OCI-M1 (cell line): ENCODE results near the gene CFAP73.
"Not testable (repeated sequence)": the region's sequence is repeated elsewhere in the genome, so short reads cannot be mapped to it uniquely, and the experiment has no call there.

Experiments used
- DNase-seq: peaks from one replicate; lab custom pipeline; 2025; lab: John Stamatoyannopoulos, UW

The CFAP73 gene

GRCh38 chr12:113191227-113191626, 41.7 kb downstream of the CFAP73 start:
- DNase-seq, result no peak

- DNase-seq, result no peak
Observed at GRCh38 chr12:113194971-113195391, 45.5 kb downstream of the CFAP73 start.

- no peak for DNase-seq
Observed at GRCh38 chr12:113195598-113195997, 46.1 kb downstream of the CFAP73 start.

- DNase-seq, result no peak
Observed at GRCh38 chr12:113196582-113196981, 47.1 kb downstream of the CFAP73 start.

GRCh38 chr12:113196990-113197389, 47.5 kb downstream of the CFAP73 start:
- DNase-seq, result peak; percentile 90

DNA sequence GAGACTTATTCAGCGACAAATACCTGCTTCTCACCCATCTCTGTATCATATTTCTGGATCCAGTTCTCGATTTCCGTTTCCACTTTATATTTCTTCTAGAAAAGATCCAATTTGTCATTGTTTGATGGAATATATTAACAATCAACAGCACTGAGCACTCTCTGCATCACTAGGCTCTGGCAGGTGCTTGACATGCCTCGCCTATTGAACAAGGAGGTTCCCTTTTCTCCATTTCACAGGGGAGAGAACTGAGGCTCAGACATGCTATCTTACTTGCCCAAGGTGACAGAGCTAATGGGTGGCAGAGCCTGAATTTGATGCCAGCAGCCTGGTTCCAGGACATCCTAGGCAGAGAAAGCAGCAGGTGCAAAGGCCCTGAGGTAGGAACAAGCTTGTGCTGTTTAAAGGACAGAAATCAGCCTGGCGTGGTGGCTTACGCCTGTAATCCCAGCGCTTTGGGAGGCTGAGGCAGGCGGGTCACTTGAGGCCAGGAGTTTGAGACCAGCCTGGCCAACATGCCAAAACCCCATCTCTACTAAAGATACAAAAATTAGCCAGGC, 48.1 kb downstream of the CFAP73 start:
- DNase-seq, result no peak

- DNase-seq, result no peak
Observed at GRCh38 chr12:113198296-113198695, 48.8 kb downstream of the CFAP73 start.

DNA sequence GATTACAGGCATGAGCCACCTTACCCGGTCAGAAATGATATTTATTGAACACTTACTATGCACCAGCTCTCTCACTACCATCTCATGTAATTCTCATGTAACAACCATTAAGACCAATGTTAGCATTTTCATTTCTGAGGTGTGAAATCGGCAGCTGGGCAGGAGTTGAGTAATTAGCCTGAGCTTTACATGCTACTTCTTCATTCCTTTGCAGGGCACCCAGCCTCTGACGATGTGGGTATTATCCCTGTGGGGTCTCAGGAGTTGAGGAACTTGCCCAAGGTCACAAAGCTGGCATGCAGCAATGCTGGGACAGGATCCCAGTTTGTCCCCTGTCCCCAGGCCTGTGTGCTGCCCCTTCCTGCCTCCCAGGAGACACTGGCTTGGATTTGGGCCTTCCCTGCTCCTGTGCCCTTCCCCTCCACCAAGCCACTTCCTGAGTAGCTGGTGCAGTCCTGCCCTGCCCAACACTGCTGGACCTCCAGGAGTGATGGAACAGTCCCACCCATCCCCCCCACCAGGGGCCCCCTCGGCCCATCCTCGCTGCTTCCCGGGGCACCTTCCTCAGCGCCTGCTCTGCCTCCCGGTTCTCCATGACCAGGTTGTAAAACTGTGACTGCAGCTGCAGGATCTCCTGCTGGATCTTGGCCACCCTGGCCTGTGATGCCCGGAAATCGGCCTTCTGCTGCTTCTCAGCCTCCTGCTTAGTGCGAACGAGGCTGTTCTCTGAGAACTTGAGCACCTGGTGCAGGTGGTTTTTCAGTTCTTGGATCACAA, 50.7 kb downstream of the CFAP73 start:
- DNase-seq, result no peak

DNA sequence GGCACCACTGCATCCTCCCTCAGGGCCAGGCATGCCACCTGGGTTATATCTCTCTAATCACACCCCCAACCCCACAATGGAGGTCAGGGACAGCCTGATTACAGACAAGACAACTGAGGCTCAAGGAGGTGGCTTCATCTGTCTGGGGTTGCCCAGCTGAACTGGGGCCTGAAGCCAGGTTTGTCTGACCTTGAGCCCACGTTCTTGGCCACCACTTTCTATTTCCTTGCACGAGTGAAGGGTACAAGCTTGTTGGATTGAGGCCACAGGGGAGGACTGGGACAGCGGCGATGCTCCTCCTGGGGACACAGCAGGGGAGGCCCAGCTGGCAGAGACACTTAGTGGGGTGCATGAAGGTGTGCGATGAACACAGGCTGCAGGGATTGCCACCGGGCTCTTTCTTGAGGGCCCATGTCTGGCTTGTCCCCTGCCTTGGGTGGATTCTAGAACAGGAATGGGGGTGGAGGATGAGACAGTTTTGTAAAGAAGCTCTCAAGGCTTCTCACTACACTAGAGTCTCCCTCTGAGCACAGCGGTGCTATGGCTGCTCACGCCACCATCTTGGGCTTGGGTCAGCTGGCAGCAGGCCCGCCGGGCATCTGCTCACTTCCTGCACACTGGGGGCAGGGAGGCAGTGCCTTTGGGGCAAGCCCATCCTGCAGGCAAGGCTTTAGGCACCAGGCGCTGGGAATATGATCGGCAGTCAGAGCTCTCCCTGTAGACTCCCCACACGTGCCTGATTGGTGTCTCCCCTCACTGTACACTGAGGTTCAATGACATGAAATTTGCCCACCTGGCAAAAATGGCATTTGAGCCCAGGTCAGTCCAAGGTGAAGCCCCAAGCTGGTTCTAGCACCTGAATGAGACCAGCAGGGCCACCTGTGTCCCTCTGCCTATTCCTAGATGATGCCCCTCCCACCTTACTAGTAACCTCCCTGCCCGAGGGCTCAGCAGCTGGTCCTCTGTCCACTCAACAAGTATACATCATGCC, 52.0 kb downstream of the CFAP73 start:
- no peak for DNase-seq

DNA sequence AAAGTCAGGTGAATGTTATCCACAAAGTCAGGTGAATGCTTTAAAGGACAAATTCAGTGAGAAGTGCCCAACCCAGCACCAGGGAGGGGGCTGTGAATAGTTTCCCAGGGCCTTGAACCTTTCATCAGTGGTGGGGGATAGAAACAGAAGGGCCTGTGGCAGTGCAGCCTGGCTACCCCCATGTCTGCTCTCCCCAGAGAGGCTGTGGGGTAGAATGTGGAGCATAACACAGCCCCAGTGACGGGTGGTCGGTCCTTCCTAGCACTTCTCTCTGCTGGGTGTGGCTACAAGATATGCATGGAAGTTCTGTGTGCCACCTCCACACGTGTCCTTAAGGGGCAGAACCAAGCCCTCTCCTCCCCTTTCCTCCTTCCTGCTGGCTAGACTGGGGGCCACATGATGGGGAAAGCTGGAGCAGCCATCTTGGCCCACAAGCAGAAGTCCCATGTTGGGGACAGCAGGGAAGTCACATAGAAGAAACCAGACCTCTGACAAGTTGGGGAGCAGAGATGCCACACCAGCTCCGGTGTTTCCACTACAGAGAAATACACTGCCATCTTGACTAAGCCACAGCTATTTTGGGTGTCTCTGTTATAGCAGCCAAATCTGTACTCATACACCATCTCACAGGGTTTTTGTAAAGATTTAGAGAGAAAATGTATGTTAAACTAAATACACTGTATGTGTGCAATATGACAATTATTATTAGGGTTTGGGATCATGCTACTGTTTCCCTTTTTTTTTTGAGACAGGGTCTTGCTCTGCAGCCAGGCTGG, 53.0 kb downstream of the CFAP73 start:
- no peak for DNase-seq

DNA sequence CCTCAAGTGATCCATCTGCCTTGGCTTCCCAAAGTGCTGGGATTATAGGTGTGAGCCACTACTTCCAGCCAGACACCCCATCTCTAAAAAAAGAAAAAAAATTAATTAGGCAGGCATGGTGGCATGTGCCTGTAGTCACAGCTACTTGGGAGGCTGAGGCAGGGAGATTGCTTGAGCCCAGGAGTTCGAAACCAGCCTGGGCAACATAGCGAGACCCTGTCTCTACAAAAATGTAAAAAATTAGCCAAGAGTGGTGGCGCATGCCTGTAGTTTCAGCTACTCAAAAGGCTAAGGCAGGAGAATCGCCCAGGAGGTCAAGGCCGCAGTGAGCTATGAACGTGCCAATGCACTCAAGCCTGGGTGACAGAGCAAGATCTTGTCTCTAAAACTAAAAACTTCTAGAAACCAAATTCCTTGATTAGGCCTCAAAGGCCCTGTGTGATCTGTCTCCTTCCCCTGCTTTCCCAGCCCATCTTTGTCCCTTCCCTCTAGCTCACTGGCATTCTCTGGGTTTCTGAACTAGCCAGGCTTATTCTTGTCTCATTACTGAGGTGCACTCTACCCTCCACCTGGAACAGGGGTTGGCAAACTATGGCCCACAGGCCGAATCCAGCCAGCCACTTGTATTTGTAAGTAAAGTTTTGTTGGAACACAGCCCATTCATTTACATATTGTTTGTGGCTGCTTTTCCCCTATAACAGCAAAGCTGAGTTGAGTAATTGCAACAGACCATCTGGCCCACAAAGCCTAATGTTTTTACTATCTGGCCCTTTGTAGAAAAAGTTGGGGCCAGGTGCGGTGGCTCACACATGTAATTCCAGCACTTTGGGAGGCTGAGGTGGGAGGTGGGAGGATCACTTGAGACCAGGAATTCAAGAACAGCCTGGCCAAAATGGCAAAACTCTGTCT, 54.6 kb downstream of the CFAP73 start:
- DNase-seq, result peak; percentile 52

DNA sequence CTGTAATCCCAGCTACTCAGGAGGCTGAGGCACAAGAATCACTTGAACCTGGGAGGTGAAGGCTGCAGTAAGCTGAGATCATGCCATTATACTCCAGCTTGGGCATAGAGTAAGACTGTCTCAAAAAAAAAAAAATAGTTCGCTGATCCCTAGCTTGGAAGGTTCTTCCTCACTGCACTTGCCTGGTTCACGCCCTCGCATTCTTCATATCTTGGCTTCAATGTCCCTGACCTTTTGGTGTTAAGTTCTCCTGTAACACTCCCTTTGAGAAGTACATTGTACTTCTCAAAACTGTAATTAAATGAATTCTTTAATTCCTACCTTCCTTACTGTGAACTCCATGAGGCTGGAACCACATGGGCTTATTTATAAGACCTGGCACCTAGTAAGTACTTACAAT, 55.3 kb downstream of the CFAP73 start:
- DNase-seq, result peak; percentile 24

DNA sequence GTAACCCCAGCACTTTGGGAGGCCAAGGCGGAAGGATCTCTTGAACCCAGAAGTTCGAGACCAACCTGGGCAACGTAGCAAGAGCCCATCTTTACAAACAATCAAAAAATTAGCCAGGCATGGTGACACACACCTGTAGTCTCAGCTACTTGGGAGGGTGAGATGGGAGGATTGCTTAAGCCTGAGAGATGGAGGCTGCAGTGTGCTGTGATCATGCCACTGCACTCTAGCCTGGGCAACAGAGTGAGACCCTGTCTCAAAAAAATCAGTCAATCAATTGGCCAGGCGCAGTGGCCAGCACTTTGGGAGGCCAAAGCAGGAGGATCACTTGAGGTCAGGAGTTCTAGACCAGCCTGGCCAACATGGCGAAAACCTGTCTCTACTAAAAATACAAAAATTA, 57.3 kb downstream of the CFAP73 start:
- not testable (repeated sequence) for DNase-seq

- peak; percentile 75 for DNase-seq
Observed at GRCh38 chr12:113207613-113208040, 58.1 kb downstream of the CFAP73 start.

GRCh38 chr12:113208041-113208934, 58.8 kb downstream of the CFAP73 start:
- peak; percentile 98 for DNase-seq
